Right ventricle myocardium inferior (tissue), 1 donor: ENCODE data around the gene ADAM22. TPM values are rescaled to one million over a fixed set of nuclear protein-coding genes. Genes with fewer than 3 reads are reported as not detected.
"Not testable (repeated sequence)": the region's sequence is repeated elsewhere in the genome, so short reads cannot be mapped to it uniquely, and the experiment has no call there.

Experiments
- ATAC-seq: fragments of 200-7000 bp; cut with Tn5 transposase; one replicate; pipeline ENCODE4 v1.9.1; 2020; ENCODE audit warnings: mild to moderate bottlenecking, moderate library complexity
- DNase-seq: peaks from one replicate; pipeline ENCODE4 v3.0.0; 2021; ENCODE audit errors: missing footprints
- intact Hi-C: fragments of 100-400 bp; cut with DNase I; formaldehyde crosslinking; loops from one replicate; pipeline ENCODE4 v1.11.0; 2022
- total RNA-seq: library from RNA; stranded (reverse); fragmentation: NEBNext Ultra II Directional; extraction: Animal tissue kit (Norgen Biotek cat#: 25700); gene quantifications from one replicate; pipeline ENCODE4 v1.2.1, GENCODE V29; 2021
- donor health status: DM: no; HTN: yes; CAD: no; lungs with severe emphysema.

ADAM22 gene
- total RNA-seq, 1 donor from 2014 or later: 1.2 TPM

DNA sequence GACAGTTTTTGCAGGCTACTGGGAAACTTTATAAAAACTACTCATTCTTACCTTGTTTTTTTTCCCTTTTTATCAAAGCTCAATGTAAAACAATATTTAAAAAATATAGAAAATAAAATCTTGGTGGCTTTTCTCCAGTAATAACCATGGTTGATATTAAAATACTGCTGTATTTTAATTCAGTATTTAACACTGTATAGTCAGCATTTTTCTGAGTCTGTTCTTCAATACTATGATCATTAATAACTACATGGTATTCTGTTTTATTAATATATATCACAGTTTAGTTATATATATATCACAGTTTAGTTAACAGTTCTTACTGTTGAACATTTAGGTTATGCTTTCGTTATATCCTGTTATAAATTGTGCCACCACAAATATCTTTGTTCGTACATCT is 207.4 kb downstream of the ADAM22 start:
- ATAC-seq (no peak), DNase-seq (no peak)
- intact Hi-C loops: no loop called here

GRCh38 chr7:88141953-88142352 is 207.9 kb downstream of the ADAM22 start:
- DNase-seq (no peak), ATAC-seq (no peak)
- intact Hi-C loops: no loop called here

GRCh38 chr7:88146616-88147015 is 212.6 kb downstream of the ADAM22 start:
- ATAC-seq: peak; percentile 56
- intact Hi-C loops: no loop called here
- DNase-seq: no peak

- intact Hi-C loops: no loop called here
- ATAC-seq (no peak), DNase-seq (no peak)
These were observed 213.3 kb downstream of the ADAM22 start for GRCh38 chr7:88147341-88147740.

DNA sequence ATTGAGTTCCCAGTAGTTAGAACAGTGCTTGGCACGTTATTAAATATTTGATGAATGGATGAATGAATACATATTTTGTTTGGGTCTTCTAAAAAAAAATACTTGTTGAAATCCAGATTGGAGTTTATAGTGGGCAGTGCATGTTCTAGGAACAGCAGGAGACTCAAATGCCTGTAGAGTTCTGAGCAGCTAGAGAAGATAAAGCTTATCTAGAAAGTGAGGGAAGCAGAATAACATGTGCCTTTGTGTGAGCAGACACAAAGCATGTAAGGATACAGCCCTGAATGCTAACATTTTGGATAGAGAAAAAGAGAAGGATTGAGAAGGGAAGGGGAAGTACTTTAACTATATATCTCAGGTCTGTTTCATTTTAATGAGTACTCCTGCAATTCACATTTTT is 213.9 kb downstream of the ADAM22 start:
- intact Hi-C loops: no loop called here
- ATAC-seq: peak; percentile 46
- no peak for DNase-seq

DNA sequence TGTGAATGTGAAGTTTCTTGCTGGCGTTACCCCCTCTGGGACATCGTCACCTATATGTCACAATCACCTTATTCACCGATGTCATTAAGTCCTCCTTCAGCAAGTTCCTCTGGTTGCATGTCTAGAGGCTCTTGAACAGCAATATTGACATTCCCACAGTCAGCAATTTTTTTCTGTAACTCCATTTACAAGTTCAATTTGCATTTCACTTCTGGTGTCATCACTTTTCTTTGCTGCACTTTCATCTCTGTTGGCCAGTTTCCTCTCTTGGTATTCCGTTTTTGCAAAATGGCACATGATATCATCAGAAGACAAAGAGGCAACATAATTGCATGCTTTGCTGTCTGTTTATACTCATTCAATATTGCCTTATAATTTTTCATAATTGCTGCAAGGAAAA is 216.0 kb downstream of the ADAM22 start:
- intact Hi-C loops: no loop called here
- ATAC-seq: no peak
- DNase-seq: no peak

- ATAC-seq (no peak), DNase-seq (no peak)
- intact Hi-C loops: no loop called here
These were observed 217.2 kb downstream of the ADAM22 start for GRCh38 chr7:88151119-88151790.

DNA sequence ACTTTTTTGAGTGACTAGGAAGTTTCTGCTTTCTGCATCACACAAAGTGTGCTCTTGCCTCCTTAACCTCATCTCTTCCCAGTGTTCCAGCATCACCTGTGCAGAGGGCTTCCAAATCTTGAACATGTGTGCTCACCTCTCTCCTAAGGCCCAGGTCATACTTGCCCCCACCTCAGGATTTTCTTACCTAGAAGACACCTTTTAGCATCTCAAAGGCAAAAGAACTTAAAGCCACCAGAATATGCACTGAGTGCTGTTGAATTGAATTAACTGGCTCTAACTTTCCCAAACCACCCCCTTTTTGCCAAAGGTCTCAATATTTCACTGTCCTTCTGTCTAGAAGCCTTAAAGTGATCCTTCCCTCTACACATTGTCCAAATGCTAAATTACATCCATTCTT is 219.3 kb downstream of the ADAM22 start:
- ATAC-seq: no peak
- DNase-seq: no peak
- intact Hi-C loops: no loop called here

GRCh38 chr7:88155756-88156155 is 221.7 kb downstream of the ADAM22 start:
- intact Hi-C loops: no loop called here
- DNase-seq (no peak), ATAC-seq (no peak)

DNA sequence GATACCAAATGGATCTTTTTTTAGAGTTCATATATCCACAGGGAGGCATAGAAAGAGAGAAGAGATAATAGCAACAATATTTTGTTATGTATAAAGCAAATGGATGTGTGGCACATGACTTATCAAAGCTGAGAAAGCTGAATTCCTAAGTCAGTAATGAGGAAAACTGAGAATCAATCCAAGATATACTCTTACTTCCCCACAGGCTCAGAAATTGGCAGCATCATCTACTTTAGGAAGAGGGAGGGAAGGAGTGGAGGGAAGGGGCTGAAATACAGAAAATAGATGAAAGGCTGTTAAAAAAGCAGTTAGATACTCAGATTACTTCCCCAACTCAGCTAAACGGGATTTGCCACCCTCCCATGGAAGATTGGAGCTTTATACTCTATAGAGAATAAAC is 222.3 kb downstream of the ADAM22 start:
- DNase-seq (no peak), ATAC-seq (no peak)
- intact Hi-C loops: no loop called here

DNA sequence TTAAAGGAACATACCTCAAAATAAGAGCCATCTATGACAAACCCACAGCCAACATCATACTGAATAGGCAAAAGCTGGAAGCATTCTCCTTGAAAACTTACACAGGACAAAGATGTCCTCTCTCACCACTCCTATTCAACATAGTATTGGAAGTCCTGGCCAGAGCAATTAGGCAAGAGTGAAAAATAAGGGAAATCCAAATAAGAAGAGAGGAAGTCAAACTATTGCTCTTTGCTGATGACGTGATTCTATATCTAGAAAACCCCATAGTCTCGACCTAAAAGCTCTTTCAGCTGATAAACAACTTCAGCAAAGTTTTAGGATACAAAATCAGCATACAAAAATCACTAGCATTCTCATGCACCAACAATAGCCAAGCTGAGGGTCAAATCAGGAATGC is 225.7 kb downstream of the ADAM22 start:
- intact Hi-C loops, ATAC-seq, DNase-seq: not testable (repeated sequence)

DNA sequence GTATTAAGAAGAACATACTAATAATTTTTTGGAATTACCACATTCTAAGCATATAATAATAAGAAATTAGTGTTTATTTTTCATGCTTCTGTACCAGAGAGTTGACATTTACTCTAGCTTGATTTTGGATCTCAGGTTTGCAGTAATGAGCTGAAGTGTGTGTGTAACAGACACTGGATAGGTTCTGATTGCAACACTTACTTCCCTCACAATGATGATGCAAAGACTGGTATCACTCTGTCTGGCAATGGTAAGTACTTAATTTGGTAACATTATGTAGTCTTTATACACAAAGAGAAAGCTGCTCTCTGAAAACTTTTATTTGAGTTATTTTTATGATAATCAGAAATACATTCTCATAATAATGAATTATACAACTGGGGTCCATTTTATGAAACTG is 231.6 kb downstream of the ADAM22 start:
- no peak for DNase-seq
- intact Hi-C loops: loop anchor here (5.0 kb wide), 1 partner anchor 368 kb away; no protein-coding TSS in a partner anchor
- ATAC-seq: no peak

DNA sequence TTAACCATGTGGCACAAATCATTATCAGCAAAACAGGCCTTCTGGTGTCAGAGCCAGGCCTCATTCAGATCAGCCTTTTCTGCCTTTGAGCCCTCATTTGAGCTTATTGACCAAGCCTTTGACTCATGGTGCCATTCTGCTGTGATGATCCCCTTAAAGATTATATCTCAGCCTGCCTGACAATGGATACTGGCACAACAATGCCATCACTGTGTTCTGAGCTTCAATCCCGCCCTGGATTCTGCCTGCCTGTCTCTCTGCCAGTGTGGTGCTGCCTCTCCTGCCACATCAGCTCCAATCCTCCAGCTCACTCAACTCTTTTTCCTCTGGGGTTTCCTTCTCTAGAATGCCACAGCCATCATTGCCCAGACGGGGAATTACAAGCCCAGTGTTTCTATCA is 233.2 kb downstream of the ADAM22 start:
- intact Hi-C loops: loop anchor here (5.0 kb wide), 1 partner anchor 370 kb away; no protein-coding TSS in a partner anchor
- ATAC-seq (no peak), DNase-seq (no peak)

- DNase-seq (no peak), ATAC-seq (no peak)
- intact Hi-C loops: loop anchor here (5.0 kb wide), 1 partner anchor 370 kb away; no protein-coding TSS in a partner anchor
These were observed 233.7 kb downstream of the ADAM22 start for GRCh38 chr7:88167721-88168120.

DNA sequence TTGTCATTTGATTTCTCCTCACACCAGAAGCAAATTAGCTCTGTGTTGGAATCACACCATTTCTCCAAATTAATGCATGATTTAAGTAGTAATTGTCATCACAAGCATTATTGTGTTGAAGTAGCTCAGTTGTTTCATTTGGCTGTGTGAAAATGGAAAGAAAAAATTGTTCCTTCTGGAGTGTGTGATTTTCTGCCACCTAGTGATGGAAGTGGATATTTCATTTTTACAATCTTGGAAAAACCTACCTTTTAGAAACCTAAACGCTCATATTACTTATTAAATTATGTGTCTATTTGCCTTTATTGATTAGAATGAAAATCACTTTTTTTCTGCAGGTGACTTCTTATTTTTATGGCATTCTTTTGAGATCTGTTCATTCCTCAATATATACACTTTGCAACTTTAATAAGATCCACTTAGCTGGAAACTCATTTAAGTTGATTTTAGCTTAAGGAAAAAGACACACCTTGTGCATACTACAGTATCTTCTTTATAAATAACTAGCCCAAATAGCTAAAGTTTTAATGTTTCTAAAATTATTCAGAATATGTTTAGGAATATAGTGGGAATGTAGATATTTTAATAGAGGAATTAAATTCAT is 235.8 kb downstream of the ADAM22 start:
- intact Hi-C loops: loop anchor here (5.0 kb wide), 1 partner anchor 373 kb away; no protein-coding TSS in a partner anchor
- no peak for ATAC-seq
- DNase-seq: no peak

GRCh38 chr7:88172842-88173241 is 238.8 kb downstream of the ADAM22 start:
- DNase-seq: no peak
- intact Hi-C loops: no loop called here
- ATAC-seq: no peak

- no peak for ATAC-seq
- no peak for DNase-seq
- intact Hi-C loops: no loop called here
These were observed 242.1 kb downstream of the ADAM22 start for GRCh38 chr7:88176190-88176589.

- ATAC-seq: no peak
- intact Hi-C loops: no loop called here
- no peak for DNase-seq
These were observed 249.0 kb downstream of the ADAM22 start for GRCh38 chr7:88183051-88183450.

GRCh38 chr7:88184848-88185304 is 250.8 kb downstream of the ADAM22 start:
- no peak for ATAC-seq
- intact Hi-C loops: no loop called here
- DNase-seq: no peak

GRCh38 chr7:88185650-88186049 is 251.6 kb downstream of the ADAM22 start:
- ATAC-seq (no peak), DNase-seq (no peak)
- intact Hi-C loops: no loop called here
